ENCODE data around the gene MAP2K5.

The MAP2K5 gene

GRCh38 chr15:67732164-67732563, 189.7 kb downstream of the MAP2K5 start:
- DNase-seq: no peak

GRCh38 chr15:67732671-67733374, 190.3 kb downstream of the MAP2K5 start:
- no peak for DNase-seq

- DNase-seq: no peak
Observed at GRCh38 chr15:67735896-67736295, 193.4 kb downstream of the MAP2K5 start.

- no peak for DNase-seq
Observed at GRCh38 chr15:67736810-67737209, 194.3 kb downstream of the MAP2K5 start.

- DNase-seq: no peak
Observed at GRCh38 chr15:67738056-67738455, 195.6 kb downstream of the MAP2K5 start.

- no peak for DNase-seq
Observed at GRCh38 chr15:67740405-67740804, 197.9 kb downstream of the MAP2K5 start.

- DNase-seq: no peak
Observed at GRCh38 chr15:67741308-67741707, 198.8 kb downstream of the MAP2K5 start.

GRCh38 chr15:67743558-67743957, 201.1 kb downstream of the MAP2K5 start:
- no peak for DNase-seq

GRCh38 chr15:67744331-67745072, 202.0 kb downstream of the MAP2K5 start:
- DNase-seq: no peak

- DNase-seq: no peak
Observed at GRCh38 chr15:67745073-67746006, 202.8 kb downstream of the MAP2K5 start.

- DNase-seq: no peak
Observed at GRCh38 chr15:67746022-67746421, 203.5 kb downstream of the MAP2K5 start.

- DNase-seq: no peak
Observed at GRCh38 chr15:67746450-67746849, 203.9 kb downstream of the MAP2K5 start.

- DNase-seq: no peak
Observed at GRCh38 chr15:67747921-67748320, 205.4 kb downstream of the MAP2K5 start.

- no peak for DNase-seq
Observed at GRCh38 chr15:67750371-67750770, 207.9 kb downstream of the MAP2K5 start.

- no peak for DNase-seq
Observed at GRCh38 chr15:67753891-67754290, 211.4 kb downstream of the MAP2K5 start.

- DNase-seq: no peak
Observed at GRCh38 chr15:67755264-67755663, 212.8 kb downstream of the MAP2K5 start.

- no peak for DNase-seq
Observed at GRCh38 chr15:67755936-67756335, 213.4 kb downstream of the MAP2K5 start.

- no peak for DNase-seq
Observed at GRCh38 chr15:67758619-67759300, 216.3 kb downstream of the MAP2K5 start.

- DNase-seq: no peak
Observed at GRCh38 chr15:67760901-67761300, 218.4 kb downstream of the MAP2K5 start.

GRCh38 chr15:67761343-67761742, 218.8 kb downstream of the MAP2K5 start:
- no peak for DNase-seq

- no peak for DNase-seq
Observed at GRCh38 chr15:67762610-67763368, 220.3 kb downstream of the MAP2K5 start.

GRCh38 chr15:67765701-67766100, 223.2 kb downstream of the MAP2K5 start:
- DNase-seq: no peak
